ENCODE data around the gene PACSIN1.

DNA sequence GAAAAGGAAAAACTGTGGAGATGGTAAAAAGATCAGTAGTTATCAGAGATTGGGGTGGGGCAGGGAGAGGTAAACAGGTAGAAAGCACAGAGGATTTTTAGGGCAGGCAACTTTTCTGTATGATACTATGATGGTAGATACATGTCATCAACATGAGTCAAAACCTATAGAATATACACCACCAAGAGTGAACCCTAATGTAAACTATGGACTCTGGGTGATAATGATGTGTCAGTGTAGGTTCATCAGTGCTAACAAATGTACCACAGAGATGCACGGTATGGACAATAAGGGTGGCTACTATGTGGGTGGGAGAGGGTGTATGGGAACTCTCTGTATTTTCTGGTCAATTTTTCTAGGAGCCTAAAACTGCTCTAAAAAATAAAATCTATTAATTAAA, 18.5 kb downstream of the PACSIN1 start:
- TF ChIP-seq, protein P1, sequence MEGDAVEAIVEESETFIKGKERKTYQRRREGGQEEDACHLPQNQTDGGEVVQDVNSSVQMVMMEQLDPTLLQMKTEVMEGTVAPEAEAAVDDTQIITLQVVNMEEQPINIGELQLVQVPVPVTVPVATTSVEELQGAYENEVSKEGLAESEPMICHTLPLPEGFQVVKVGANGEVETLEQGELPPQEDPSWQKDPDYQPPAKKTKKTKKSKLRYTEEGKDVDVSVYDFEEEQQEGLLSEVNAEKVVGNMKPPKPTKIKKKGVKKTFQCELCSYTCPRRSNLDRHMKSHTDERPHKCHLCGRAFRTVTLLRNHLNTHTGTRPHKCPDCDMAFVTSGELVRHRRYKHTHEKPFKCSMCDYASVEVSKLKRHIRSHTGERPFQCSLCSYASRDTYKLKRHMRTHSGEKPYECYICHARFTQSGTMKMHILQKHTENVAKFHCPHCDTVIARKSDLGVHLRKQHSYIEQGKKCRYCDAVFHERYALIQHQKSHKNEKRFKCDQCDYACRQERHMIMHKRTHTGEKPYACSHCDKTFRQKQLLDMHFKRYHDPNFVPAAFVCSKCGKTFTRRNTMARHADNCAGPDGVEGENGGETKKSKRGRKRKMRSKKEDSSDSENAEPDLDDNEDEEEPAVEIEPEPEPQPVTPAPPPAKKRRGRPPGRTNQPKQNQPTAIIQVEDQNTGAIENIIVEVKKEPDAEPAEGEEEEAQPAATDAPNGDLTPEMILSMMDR (IDR thresholded peaks at IDR 0.05), result no peak
- no peak for TF ChIP-seq POLR2A (IDR thresholded peaks at IDR 0.05)
